ENCODE measurements around the gene HNRNPM. TPM values are rescaled to one million over a fixed set of nuclear protein-coding genes. Genes with fewer than 3 reads are reported as not detected.
A peak's percentile ranks its signal among the peaks of the same experiment; 100 is the strongest.
"Not testable (repeated sequence)": the region's sequence is repeated elsewhere in the genome, so short reads cannot be mapped to it uniquely, and the experiment has no call there.

HNRNPM gene
- total RNA-seq, 1 experiment from 2014 or later, result 468 TPM

DNA sequence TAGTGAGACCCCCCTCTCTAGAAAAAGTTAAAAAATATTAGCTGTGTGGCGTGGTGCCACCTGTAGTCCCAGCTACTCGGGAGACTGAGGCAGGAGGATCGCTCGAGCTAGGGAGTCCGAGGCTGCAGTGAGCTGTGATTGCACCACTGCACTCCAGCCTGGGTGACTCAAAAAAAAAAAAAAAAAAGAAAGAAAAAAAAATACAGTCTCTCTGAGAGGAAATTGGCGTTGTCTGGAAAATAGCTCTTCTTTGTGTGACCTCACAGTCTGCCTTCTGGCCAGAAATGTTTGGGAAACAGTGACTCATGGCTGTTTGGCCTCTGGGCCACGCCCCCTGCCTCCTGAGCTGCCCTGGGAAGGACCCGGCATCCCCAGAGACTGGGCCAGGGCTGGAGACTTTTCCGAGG lies 21.0 kb upstream of the HNRNPM start:
- Histone ChIP-seq H2BK20ac (ENCODE audit: low read depth, low read length, poor library complexity, severe bottlenecking) (no peak overlapping the region), H2BK120ac (ENCODE audit: low read depth, low read length, poor library complexity, severe bottlenecking) (no peak overlapping the region), H3K4me1 (ENCODE audit: insufficient read depth, low read length) (no peaks in the 10 kb centered on the region), H3K14ac (ENCODE audit: insufficient read depth, low read length) (no peak overlapping the region), H3K4ac (ENCODE audit: low read depth, low read length) (no peak overlapping the region), H3K23ac (ENCODE audit: insufficient read length, low read depth, low read length) (no peak overlapping the region), H2AK5ac (ENCODE audit: insufficient read length, low read length) (no peak overlapping the region), H3K56ac (ENCODE audit: insufficient read length, low read depth, low read length) (no peak overlapping the region), H3K27me3 (ENCODE audit: insufficient read depth, low read length) (no peaks in the 10 kb centered on the region), H2BK5ac (ENCODE audit: insufficient read length, low read length) (no peak overlapping the region), H2BK15ac (ENCODE audit: low read depth, low read length) (no peak overlapping the region), H3K23me2 (ENCODE audit: insufficient read length, low read depth, low read length, poor library complexity, severe bottlenecking) (no peaks in the 10 kb centered on the region), H3K4me2 (ENCODE audit: insufficient read depth, insufficient read length, low read length) (no peak overlapping the region), H4K91ac (ENCODE audit: insufficient read length, low read depth, low read length) (no peak overlapping the region), H3K18ac (ENCODE audit: insufficient read length, low read depth, low read length) (no peak overlapping the region), H4K20me1 (ENCODE audit: control insufficient read depth, insufficient read depth, insufficient read length) (no peaks in the 10 kb centered on the region), H3K79me1 (ENCODE audit: insufficient read depth, low read depth, low read length, poor library complexity, severe bottlenecking) (no peaks in the 10 kb centered on the region), H3K79me2 (ENCODE audit: insufficient read depth, low read length) (no peaks in the 10 kb centered on the region), H4K5ac (ENCODE audit: insufficient read length, low read depth, low read length) (no peak overlapping the region), H2AFZ (ENCODE audit: low read length) (no peak overlapping the region), H4K8ac (replicated peaks; ENCODE audit: insufficient read length, low read depth, low read length) (no peak overlapping the region), H3K9me3 (ENCODE audit: control insufficient read depth, low read depth, low read length) (no peaks in the 10 kb centered on the region), H3K9ac (ENCODE audit: extremely low read depth, insufficient read length, low read length) (no peak overlapping the region), H3K27ac (ENCODE audit: insufficient read length, low read depth, low read length) (no peak overlapping the region), H2BK12ac (ENCODE audit: insufficient read length, low read depth, low read length) (no peak overlapping the region), H3T11ph (ENCODE audit: low read length) (no peak overlapping the region)
- Mint-ChIP-seq H3K4me3 (no peak overlapping the region), H3K4me1 (peaks cover 0 to 4% of the 10 kb centered on the region in 2 experiments; a peak in 1 of 4 replicates), H3K9me3 (no peaks in the 10 kb centered on the region; a peak in 1 of 5 replicates), H3K27me3 (ENCODE audit: low read depth) (no peaks in the 10 kb centered on the region), H3K27ac (peak overlapping the region in 2 of 3 experiments; percentile 24 to 57; a peak in 1 of 7 replicates), H3K36me3 (ENCODE audit: insufficient read depth in 1 of 3, low read depth in 3 of 3) (peaks cover 4 to 12% (median 4%) of the 10 kb centered on the region in 3 experiments; a peak in 4 of 7 replicates)
- no peak for TF ChIP-seq CTCF (conservative IDR thresholded peaks at IDR 0.05)
- no CpG with 5 or more reads among the region's 9 CpGs for WGBS (ENCODE audit: extremely low coverage, insufficient read length, low lambda C conversion rate)
- DNase-seq, result peak; percentile 66

GRCh38 chr19:8425331-8425730 lies 19.4 kb upstream of the HNRNPM start:
- H3T11ph ChIP-seq (ENCODE audit: low read length); DNase-seq; H2BK12ac ChIP-seq (ENCODE audit: insufficient read length, low read depth, low read length); H3K27me3 ChIP-seq (ENCODE audit: insufficient read depth, low read length); H3K9me3 ChIP-seq (ENCODE audit: control insufficient read depth, low read depth, low read length); H2AK5ac ChIP-seq (ENCODE audit: insufficient read length, low read length); H2BK15ac ChIP-seq (ENCODE audit: low read depth, low read length); H4K8ac ChIP-seq (replicated peaks; ENCODE audit: insufficient read length, low read depth, low read length); H3K27ac ChIP-seq (ENCODE audit: insufficient read length, low read depth, low read length); H3K56ac ChIP-seq (ENCODE audit: insufficient read length, low read depth, low read length); H2BK20ac ChIP-seq (ENCODE audit: low read depth, low read length, poor library complexity, severe bottlenecking); H3K4me2 ChIP-seq (ENCODE audit: insufficient read depth, insufficient read length, low read length); H3K4ac ChIP-seq (ENCODE audit: low read depth, low read length); H3K79me1 ChIP-seq (ENCODE audit: insufficient read depth, low read depth, low read length, poor library complexity, severe bottlenecking); H3K23me2 ChIP-seq (ENCODE audit: insufficient read length, low read depth, low read length, poor library complexity, severe bottlenecking); H2BK120ac ChIP-seq (ENCODE audit: low read depth, low read length, poor library complexity, severe bottlenecking); H3K79me2 ChIP-seq (ENCODE audit: insufficient read depth, low read length); H3K9me3 Mint-ChIP-seq; H4K91ac ChIP-seq (ENCODE audit: insufficient read length, low read depth, low read length); H3K23ac ChIP-seq (ENCODE audit: insufficient read length, low read depth, low read length); H3K18ac ChIP-seq (ENCODE audit: insufficient read length, low read depth, low read length); H3K4me1 Mint-ChIP-seq; H3K27me3 Mint-ChIP-seq (ENCODE audit: low read depth); H3K14ac ChIP-seq (ENCODE audit: insufficient read depth, low read length); H2AFZ ChIP-seq (ENCODE audit: low read length); H4K5ac ChIP-seq (ENCODE audit: insufficient read length, low read depth, low read length); H3K4me1 ChIP-seq (ENCODE audit: insufficient read depth, low read length); H3K4me3 Mint-ChIP-seq; H3K9ac ChIP-seq (ENCODE audit: extremely low read depth, insufficient read length, low read length); H2BK5ac ChIP-seq (ENCODE audit: insufficient read length, low read length); H3K27ac Mint-ChIP-seq; H4K20me1 ChIP-seq (ENCODE audit: control insufficient read depth, insufficient read depth, insufficient read length): not testable (repeated sequence)
- WGBS (ENCODE audit: extremely low coverage, insufficient read length, low lambda C conversion rate), result no CpG with 5 or more reads among the region's 6 CpGs
- H3K36me3 Mint-ChIP-seq (ENCODE audit: insufficient read depth in 1 of 3, low read depth in 3 of 3), result peaks cover 4 to 12% (median 5%) of the 10 kb centered on the region in 3 experiments; a peak in 4 of 7 replicates

All from H9 (cell line).